Astrocyte (in vitro differentiated cells and primary cell): ENCODE measurements around the gene MAPK10.

Experiments
- CTCF ChIP-seq: IDR thresholded peaks from 2 replicates; pipeline ENCODE4 v1.5.1; 2011; ENCODE audit warnings: low read depth, mild to moderate bottlenecking, inconsistent platforms, low read length, moderate library complexity; ENCODE audit not compliant: insufficient read depth
- EZH2 ChIP-seq: IDR thresholded peaks from 2 replicates; pipeline ENCODE4 v1.6.1; 2012; ENCODE audit warnings: mild to moderate bottlenecking, low read length, inconsistent platforms; ENCODE audit not compliant: insufficient read depth

GRCh38 chr4:86388252-86388651, 28.4 kb upstream of the MAPK10 start:
- TF ChIP-seq CTCF (no peak), EZH2 (no peak)
